Stimulated activated CD4-positive, alpha-beta T cell treated with anti-CD3 and anti-CD28 coated beads, TNF-alpha, amount 100 ng/mL, for 1 hour (primary cell): ENCODE results near the gene TTC28.
"Not testable (repeated sequence)": the region's sequence is repeated elsewhere in the genome, so short reads cannot be mapped to it uniquely, and the experiment has no call there.

Experiments
- DNase-seq, 3 donors: peaks; one replicate each; pipeline ENCODE4 v3.0.0-alpha.2; 2020; ENCODE audit warnings: low read depth in 3 of 3, low spot score in 1 of 3

The TTC28 gene

DNA sequence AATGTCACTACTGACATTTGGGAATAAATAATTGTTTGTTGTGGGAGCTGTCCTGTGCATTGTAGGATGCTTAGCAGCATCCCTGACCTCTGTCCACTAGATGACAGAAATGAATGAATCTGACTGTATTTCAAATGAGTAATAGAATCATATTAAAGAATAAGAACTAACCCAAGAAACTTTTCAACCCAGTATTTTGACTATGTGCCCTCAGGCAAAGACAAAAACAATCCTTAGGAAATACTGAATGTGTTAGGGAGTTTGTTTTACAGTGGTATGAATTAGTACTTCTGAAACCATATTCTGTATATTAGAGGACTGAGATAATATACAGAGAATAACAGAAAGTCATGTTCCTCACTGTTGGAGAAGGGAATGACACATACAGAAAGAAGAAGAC lies 439.7 kb downstream of the TTC28 start:
- DNase-seq: no peak

DNA sequence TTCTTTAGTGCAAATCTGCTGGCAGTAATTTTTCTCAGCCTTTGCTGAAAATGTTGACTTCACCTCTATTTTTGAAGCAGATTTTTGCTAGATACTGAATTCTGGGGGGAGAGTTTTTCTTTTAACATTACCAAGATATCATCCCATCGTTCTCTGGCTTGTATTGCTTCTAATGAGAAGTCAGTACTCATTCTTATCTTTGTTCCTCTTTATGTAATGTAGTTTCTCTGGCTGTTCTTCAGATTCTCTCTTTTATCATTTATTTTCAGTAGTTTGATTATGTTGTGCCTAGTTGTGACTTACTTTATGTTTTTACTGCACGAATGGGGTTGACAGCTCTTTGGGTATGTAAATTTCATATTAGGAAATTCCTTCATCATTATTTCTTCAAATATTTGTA lies 441.9 kb downstream of the TTC28 start:
- no peak for DNase-seq

DNA sequence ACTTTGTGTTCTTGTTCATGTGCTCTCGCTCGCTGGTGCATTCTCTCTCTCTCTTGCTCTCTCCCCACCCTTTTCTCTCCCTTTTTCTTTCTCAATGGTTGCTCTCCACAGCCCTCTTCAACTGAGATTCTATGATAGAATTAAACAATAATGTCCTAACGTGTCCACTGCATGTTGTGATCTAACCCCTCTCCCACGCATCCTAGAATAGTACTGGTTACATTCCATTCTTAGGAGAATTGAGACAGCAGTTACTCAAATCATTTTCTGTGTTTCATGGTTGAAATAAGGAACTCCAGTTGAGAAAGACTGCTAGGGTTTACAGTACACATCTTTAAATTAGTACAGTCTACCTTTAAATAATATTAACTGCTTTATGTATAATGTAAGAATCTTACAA lies 442.5 kb downstream of the TTC28 start:
- DNase-seq: no peak

DNA sequence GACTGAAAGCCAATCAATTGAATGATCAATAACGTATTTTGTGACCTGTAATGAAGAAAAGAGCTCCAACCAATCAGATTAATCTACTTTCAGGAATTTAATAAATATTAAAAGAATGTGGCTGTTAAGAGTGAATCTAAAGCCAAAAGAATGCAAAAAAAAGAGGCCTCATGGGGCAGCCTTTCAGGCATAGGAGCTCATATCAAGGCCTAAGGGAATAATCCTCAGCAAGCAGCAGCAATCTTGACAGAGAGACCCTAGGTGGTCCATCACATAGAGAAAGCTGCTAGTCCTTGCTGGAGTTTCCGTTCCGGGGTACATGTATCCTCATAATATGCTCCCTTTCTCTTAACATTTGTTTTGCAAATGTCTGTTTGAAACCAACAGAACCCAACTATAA lies 447.4 kb downstream of the TTC28 start:
- no peak for DNase-seq

DNA sequence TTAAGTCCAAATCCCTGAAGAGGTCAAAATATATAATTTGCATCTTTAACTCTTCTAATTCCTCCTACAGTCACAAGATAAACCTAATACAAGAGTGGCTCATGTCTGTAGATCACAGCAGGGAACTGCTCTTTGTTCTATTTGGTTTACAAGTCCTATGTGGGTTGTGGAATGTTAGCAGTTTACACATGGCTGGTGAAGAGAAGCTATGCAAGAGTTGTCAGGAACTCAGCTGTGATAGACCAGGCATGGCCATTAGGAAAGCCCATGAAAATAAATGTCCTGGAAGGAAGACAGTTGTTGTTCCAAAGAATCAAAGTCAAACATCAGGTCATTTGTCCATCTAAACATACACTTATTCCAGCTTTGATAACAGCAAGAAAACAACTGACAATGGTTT lies 448.2 kb downstream of the TTC28 start:
- DNase-seq: no peak

DNA sequence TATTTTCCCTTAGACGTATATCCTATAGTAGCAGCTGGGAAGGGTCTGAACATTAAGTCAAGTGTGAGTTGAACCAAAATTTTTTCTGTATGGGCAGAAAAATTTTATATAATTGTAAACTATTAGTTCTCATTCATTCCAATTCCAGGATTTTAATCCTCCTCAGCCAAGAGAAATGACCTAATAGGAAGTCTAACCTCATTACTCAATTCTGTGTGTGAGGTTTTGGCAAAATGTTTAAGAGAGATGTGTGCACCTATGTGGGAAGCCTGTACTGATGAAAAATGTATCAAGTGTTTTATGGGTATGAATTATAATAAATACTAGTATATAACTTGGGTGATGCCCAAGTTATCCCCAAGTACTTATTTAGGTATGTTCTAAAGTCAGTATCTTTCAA lies 449.0 kb downstream of the TTC28 start:
- no peak for DNase-seq

DNA sequence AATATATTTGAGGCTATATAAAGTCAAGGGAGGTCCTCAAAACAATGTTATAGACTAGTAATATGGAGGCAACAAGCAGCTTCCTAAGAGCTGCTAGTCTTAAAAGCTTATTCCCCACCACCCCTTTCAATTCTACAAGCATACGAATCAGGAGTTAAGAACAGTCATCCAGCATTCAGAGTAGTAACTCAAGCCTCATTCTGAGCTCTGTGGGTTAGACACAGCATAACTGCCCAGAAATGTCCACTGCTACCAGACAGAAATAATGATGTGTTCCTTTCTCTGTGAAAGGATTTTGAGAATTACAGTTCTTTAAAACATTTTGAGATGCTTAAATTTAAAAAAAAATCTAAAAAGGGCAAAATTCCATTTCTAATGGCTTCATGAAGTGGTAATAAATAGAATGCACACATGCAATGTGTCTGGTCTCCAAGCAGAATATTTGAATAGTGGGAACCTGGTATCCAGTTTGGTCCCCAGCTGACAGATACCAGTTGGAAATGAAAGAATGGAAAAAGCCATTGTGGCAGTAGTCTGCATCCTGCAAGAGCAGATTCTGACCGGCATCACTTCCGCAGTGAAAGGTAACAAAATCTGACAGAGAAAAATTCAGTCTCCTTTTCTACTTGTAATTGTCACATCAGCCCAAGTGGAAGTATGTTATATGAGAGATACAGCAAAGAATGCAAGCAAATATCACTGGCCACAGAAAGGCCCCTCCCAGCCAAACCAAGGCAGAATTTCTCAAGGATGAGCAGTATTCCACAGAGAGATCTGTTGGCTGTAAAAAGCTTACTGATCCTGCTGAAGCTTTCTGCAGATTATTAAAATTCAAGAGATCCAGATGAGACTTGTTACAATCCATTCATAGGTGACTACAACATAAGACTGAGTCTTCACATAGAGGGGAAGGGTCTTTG lies 449.8 kb downstream of the TTC28 start:
- no peak for DNase-seq

DNA sequence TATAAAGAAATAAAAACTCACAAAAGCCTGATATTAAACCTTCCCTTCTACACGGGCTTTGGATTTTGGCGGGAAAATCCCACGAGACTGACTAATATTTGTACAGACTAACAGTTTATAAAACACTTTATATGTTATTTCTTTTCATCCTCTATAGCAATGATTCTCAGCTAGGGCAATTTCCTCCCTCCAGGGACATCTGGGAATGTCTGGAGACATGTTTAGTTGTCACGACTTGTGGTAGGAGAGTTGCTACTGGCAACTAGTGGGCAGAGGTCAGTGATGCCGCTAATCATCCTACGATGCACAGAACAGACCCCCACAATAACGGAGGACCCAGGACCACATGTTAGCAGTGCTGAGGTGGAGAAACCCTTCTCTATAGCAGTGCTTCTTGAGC lies 455.8 kb downstream of the TTC28 start:
- no peak for DNase-seq

DNA sequence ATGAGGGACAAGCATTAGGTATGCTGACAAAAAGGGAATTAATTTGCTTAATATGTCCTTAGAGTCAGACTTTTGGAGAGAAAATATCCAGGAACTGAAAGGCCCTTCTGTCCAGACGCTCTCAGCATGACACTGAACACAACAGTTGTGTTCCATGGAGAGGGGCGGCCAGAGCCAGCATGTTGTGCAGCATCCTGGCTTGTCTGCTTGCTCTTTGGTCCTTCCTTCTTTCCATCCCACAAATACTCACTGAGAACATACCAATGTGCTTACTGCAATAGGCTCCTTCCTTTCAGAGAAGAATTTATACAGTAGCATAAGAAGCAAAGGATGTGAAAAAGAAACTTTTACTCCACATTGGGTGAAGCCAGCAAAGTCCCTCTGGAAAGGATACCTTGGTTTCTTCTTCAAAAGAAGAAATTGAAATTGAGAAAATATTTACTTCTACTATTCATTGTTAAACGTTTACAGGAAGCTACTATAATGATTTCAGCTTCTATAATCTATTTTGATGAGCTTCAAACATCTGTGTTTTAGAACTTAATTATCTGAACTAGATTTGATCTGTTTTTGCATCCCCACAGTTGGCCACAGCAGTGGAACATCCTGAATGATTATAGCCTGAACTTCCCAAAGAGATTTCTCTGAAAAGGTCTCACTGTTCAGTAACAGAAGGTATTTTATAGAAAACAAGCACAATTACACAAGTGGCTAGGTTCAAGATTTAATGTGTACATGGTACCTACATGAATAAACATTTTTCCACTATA lies 456.5 kb downstream of the TTC28 start:
- no peak for DNase-seq

DNA sequence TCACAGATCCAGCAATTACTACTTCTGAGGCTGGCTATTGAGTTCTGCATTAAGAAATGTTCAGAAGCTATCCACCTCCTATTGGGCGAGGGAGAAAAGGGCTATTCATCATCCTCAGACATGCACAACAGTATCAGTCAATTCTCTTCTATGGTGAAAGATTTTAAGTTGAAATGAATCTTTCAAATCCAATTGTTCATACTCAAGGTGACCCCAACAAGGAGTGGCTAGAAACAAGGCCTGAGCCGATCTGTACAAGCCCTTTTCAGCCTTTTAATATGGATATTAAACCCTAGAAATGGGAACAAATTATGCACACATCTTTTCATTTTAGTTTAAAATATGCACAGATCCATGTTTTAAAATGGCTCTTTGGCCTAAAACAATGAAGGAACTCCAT lies 457.1 kb downstream of the TTC28 start:
- no peak for DNase-seq

DNA sequence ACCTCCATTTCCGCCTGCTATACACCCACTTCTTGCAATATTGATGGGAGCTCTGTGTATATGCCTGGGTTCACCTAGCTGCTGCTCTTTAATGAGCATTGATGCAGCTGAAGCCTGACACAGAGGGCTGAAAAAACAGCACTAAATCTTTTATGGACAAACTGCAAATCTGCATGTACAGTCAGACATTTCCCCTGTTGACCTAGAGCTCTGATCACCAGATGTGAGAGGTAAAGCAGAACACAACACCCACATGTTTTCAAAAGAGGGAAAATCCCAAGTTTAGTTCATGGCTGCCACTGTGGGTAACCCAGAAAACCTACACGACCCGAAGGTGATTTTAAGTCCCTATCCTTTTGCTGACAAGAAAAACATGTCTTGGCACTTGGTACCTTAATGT lies 457.6 kb downstream of the TTC28 start:
- no peak for DNase-seq

DNA sequence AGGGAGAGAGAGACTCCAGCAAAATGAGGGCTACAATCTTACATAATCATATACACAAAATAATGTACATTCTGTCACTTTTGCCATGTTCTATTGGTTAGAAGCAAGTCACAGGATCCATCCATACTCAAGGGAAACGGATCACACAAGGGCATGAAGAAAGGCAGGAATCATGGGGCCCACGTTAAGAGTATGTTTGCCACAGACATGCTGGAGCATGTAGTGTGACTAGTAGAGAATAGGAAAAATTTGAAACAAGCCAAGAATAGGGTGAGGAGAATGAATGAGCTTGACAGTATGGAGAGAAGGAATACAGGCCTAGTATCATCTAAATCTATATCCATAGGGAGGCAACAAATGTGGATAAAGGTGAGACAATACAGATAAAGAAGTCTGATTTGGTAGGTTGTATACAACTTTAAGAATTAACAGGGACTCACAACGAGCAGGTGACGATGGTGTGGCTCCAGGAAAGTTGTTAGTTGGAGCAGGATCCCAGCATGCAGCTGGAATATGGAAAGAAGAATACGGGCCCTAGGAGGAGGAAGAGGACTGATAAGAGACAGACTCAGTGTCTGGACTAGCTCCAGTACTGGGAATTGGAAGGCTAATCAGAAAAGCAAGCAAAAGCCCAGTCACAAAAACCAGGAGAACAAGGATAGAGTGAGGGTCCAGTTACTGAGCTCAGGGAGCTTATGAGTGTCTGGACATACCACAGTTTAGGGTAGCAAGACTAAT lies 458.8 kb downstream of the TTC28 start:
- DNase-seq: no peak

DNA sequence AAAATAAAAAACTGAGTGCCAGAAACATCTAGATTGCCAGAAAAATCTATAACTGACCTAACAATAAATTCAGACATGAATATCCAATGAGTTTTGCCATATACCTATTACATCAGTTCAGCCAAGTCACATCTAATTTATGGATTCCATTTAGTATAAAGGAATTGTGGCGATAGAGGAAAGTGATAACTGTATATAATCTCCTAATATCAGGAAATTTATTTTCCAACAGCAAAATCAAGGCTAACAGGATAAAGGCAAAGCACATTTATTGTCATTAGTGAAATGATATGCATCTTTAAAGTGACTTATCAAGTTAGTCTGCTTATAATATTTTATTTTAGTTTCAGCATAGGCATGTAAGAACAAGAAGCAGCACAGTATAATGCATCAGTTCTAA lies 462.4 kb downstream of the TTC28 start:
- DNase-seq: no peak

DNA sequence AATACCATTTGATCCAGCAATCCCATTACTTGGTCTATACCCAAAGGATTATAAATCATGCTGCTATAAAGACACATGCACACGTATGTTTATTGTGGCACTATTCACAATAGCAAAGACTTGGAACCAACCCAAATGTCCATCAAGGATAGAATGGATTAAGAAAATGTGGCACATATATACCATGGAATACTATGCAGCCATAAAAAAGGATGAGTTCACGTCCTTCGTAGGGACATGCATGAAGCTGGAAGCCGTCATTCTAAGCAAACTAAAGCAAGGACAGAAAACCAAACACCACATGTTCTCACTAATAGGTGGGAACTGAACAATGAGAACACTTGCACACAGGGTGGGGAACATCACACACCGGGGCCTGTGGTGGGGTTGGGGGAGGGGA lies 464.9 kb downstream of the TTC28 start:
- DNase-seq: not testable (repeated sequence)

DNA sequence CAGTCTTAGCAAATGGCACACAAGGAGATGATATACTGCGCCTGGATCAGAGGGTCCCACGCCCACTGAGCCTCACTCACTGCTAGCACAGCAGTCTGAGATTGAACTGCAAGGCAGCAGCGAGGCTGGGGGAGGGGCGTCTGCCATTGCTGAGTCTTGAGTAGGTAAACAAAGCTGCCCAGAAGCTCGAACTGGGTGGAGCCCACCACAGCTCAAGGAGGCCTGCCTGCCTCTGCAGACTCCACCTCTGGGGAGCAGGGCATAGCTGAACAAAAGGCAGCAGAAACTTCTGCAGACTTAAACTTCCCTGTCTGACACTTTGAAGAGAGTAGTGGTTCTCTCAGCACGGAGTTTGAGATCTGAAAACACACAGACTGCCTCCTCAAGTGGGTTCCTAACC lies 470.2 kb downstream of the TTC28 start:
- not testable (repeated sequence) for DNase-seq

DNA sequence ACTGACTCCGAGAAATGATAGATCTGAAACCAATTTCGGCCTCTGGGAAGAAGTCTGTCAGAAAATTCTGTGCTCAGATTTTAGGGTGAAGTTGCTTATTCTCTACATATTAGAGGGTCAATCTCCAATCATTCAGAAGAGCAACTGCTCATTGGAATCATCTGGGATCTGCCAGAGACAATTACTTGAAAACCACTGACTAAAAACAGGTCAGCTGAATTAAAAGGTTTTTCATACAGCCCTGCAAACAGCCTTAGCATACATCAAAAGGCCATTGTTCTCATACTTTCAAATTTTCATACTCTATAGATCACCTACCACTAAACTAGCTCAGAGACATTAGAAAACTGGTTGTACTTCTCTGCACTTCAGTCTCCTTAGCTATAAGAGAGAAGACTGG lies 470.9 kb downstream of the TTC28 start:
- no peak for DNase-seq

DNA sequence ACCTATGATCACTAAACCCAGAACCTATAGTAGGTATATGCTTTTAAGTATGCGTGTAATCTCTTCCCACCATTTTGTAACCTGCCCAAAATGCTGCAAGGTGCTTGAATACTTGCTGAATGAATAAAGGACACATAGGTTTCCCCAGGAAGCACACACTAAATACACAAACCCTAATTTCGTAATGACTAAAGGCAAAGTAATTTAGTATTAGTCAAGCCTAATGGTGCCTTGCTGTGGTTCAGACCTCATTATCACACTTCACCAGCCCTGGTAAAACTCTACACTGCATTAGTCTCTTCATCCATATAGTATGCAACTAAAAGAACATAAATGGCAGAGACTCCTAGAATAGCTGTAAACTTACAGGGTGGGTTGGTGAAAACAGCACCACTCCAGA lies 471.6 kb downstream of the TTC28 start:
- DNase-seq: no peak

DNA sequence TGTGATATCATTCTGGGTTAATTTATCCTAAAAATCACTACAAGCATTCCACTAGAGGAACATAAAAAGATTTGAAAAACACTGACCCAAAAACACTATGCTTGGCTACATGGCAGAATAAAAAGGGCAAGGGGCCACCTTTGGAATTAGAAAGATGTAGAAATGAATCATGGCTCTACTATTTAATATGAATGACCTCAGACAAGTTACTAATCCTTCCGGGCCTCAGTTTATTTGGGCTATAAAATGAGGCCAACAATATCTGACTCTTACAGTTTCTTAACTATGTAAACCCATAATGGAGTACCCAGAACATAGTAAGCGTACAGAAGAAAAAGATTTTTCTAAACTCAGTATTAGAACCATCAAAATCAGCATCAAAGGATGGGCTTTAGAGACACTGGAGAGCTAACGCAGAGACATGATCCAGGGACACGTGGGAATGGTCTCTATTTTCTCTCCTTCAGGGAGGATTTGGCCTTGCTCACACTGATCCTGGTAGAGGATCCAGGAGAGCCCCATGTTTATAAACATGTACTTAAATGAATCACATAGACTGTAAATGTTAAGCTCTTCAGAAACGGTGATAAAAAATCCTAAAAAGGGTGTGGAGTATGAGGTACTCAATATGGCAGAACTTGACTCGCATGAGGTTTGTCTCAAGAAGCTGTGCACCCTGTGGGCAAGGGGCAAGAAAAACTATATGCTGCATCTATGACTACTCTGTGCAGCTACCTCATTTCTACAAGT lies 472.2 kb downstream of the TTC28 start:
- no peak for DNase-seq

DNA sequence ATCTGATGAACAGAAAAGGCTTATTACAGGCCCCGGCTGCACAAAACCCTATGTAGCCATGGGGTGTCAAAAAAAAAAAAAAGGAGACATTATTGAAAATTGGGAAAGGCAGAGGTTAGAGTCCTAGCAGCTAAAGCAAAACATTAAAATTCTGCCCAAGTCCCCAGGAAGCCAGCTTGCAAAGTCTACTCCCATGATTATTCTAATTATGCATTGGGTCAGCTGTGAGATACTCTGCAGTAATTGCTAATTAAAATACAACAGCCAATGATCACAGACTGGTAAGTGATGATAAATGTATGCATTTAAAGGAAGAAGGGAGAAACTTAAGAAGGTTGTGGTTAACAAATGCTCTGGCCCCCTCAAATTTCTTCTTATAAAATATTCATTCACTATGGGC lies 473.7 kb downstream of the TTC28 start:
- DNase-seq: no peak

DNA sequence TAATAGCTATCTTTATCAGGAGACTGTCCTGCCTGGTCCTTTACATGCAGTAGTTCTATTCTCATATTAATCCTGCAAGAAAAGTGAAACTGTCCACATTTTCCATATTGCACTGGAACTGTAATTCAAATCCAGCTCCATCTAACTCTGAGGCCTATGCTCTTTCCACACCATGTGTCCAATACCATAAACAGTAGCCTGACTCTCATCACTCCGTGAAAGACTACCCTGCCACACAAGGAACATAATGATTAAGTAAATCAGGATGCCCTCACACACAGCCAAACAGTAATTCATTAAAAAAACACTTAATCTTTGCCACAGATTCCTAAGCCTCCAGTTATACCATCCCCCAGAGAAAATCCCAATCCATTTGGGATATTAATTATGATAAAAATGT lies 475.3 kb downstream of the TTC28 start:
- no peak for DNase-seq

DNA sequence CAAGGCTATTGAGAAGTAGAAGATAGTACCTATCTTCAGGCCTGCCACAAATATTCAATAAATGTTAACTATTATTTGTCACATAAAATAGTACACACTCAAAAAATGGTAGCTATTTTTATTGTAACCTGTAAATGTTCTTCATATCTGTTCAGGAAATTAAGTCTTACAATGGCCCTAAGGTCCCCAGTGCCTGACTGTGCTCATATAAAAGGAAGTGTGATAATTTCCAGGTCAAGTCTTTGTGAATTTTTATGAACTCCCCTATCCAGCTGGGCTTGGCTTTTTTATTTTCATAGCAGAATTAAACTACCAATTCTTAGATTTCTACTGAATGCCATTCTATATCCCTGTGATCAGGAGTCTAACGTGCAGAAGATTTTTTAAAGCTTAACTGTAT lies 476.4 kb downstream of the TTC28 start:
- no peak for DNase-seq
